ENCODE results near the gene HBA1.
"Not testable (repeated sequence)": the region's sequence is repeated elsewhere in the genome, so short reads cannot be mapped to it uniquely, and the experiment has no call there.

Gene HBA1

GRCh38 chr16:159136-159849 lies 17.2 kb upstream of the HBA1 start:
- TF ChIP-seq CTCF (conservative IDR thresholded peaks at IDR 0.05; ENCODE audit: low read depth): no peak
- ChIA-PET CTCF (no interaction called here), POLR2A (ENCODE audit: low non-redundant PET) (no interaction called here)
- DNase-seq (ENCODE audit: low spot score): no peak
- no peak overlapping the region for H3K27ac ChIP-seq

GRCh38 chr16:160242-160641 lies 16.2 kb upstream of the HBA1 start:
- H3K27ac ChIP-seq; CTCF ChIA-PET; POLR2A ChIA-PET (ENCODE audit: low non-redundant PET); DNase-seq (ENCODE audit: low spot score): not testable (repeated sequence)

GRCh38 chr16:160691-161190 lies 15.7 kb upstream of the HBA1 start:
- no peak overlapping the region for H3K27ac ChIP-seq
- ChIA-PET CTCF (interaction anchor here (0.6 to 0.7 kb wide), 3 partner anchors 49 to 218 kb away, joined by 3 to 7 read pairs (median 5); no protein-coding TSS in a partner anchor), POLR2A (ENCODE audit: low non-redundant PET) (no interaction called here)
- TF ChIP-seq CTCF (conservative IDR thresholded peaks at IDR 0.05; ENCODE audit: low read depth): no peak
- DNase-seq (ENCODE audit: low spot score): no peak

GRCh38 chr16:162271-162991 lies 14.0 kb upstream of the HBA1 start:
- H3K27ac ChIP-seq: no peak overlapping the region
- ChIA-PET CTCF (interaction anchor here (0.9 kb wide), 1 partner anchor 65 kb away, joined by 4 read pairs; no protein-coding TSS in a partner anchor), POLR2A (ENCODE audit: low non-redundant PET) (no interaction called here)
- DNase-seq (ENCODE audit: low spot score): no peak
- TF ChIP-seq CTCF (conservative IDR thresholded peaks at IDR 0.05; ENCODE audit: low read depth): no peak

- POLR2A ChIA-PET (ENCODE audit: low non-redundant PET); DNase-seq (ENCODE audit: low spot score); CTCF ChIA-PET; H3K27ac ChIP-seq: not testable (repeated sequence)
Observed at GRCh38 chr16:163139-163538, 13.3 kb upstream of the HBA1 start.

- CTCF ChIA-PET; POLR2A ChIA-PET (ENCODE audit: low non-redundant PET); H3K27ac ChIP-seq; DNase-seq (ENCODE audit: low spot score): not testable (repeated sequence)
Observed at GRCh38 chr16:163696-164095, 12.8 kb upstream of the HBA1 start.

- CTCF ChIA-PET; H3K27ac ChIP-seq; DNase-seq (ENCODE audit: low spot score); POLR2A ChIA-PET (ENCODE audit: low non-redundant PET): not testable (repeated sequence)
Observed at GRCh38 chr16:164134-164823, 12.2 kb upstream of the HBA1 start.

- CTCF ChIA-PET: interaction anchor here (0.6 kb wide), 1 partner anchor 17 kb away, joined by 3 read pairs; no protein-coding TSS in a partner anchor
- no peak for DNase-seq (ENCODE audit: low spot score)
Observed at GRCh38 chr16:164827-165538, 11.5 kb upstream of the HBA1 start.

More at GRCh38 chr16:164827-165538, 11.5 kb upstream of the HBA1 start:
- POLR2A ChIA-PET (ENCODE audit: low non-redundant PET): no interaction called here
- no peak for TF ChIP-seq CTCF (conservative IDR thresholded peaks at IDR 0.05; ENCODE audit: low read depth)
- H3K27ac ChIP-seq: no peak overlapping the region

All from RWPE1 (cell line).